Ectodermal cell (in vitro differentiated cells): Measurements from ENCODE around the gene GPR141.
A peak's percentile ranks its signal among the peaks of the same experiment; 100 is the strongest.
"Not testable (repeated sequence)": the region's sequence is repeated elsewhere in the genome, so short reads cannot be mapped to it uniquely, and the experiment has no call there.

ENCODE experiments used
- H3K27ac ChIP-seq: 2 replicates; pipeline ENCODE4 v1.7.0; 2013; ENCODE audit warnings: mild to moderate bottlenecking, low read depth, low read length; ENCODE audit not compliant: insufficient read depth, poor library complexity, severe bottlenecking
- H3K27me3 ChIP-seq: 2 replicates; pipeline ENCODE4 v1.7.0; 2013; ENCODE audit warnings: mild to moderate bottlenecking, low read length; ENCODE audit not compliant: insufficient read depth, control insufficient read depth, poor library complexity, severe bottlenecking
- H3K36me3 ChIP-seq: one replicate; pipeline ENCODE4 v1.7.0; 2013; ENCODE audit warnings: low read length; ENCODE audit not compliant: control insufficient read depth, insufficient read depth
- H3K4me1 ChIP-seq: one replicate; pipeline ENCODE4 v1.7.0; 2013; ENCODE audit warnings: low read length; ENCODE audit not compliant: control insufficient read depth, insufficient read depth
- H3K4me3 ChIP-seq: 2 replicates; pipeline ENCODE4 v1.7.0; 2013; ENCODE audit warnings: low read depth, low read length, control low read depth; ENCODE audit not compliant: insufficient read depth
- H3K9me3 ChIP-seq: 2 replicates; pipeline ENCODE4 v1.7.0; 2013; ENCODE audit warnings: mild to moderate bottlenecking, low read length, moderate library complexity; ENCODE audit not compliant: control insufficient read depth
- WGBS, 2 experiments: methylation state at CpG; one replicate each; pipeline ENCODE4 v1.1.7; 2013; ENCODE audit warnings: missing lambda C conversion rate in 2 of 2; 5-methylcytosine and 5-hydroxymethylcytosine counted together

Gene GPR141

DNA sequence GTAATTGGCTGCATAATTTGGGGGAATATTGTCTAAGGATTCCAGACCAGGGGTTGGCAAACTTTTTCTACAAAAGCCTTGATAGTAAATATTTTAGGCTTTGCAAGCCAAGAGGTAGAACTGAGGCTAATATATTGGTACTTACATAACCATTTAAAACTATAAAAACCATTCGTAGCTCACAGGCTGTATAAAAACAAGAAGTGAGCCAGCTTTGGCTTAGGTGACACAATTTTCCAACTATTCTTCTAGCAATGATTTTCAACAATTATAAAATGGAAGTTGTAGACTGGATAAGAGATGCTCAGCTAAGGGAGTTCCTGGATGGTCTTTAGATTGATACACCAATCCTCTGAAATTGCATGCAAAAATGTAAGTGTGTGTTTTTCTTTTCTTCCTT, 1.4 kb downstream of the GPR141 start:
- Histone ChIP-seq H3K27me3 (no peaks in the 10 kb centered on the region), H3K9me3 (no peaks in the 10 kb centered on the region), H3K36me3 (no peaks in the 10 kb centered on the region), H3K27ac (no peak overlapping the region), H3K4me3 (no peak overlapping the region), H3K4me1 (no peaks in the 10 kb centered on the region)
- 92 to 100% methylated on average over 1 of the region's 1 CpG for WGBS, 2 experiments

DNA sequence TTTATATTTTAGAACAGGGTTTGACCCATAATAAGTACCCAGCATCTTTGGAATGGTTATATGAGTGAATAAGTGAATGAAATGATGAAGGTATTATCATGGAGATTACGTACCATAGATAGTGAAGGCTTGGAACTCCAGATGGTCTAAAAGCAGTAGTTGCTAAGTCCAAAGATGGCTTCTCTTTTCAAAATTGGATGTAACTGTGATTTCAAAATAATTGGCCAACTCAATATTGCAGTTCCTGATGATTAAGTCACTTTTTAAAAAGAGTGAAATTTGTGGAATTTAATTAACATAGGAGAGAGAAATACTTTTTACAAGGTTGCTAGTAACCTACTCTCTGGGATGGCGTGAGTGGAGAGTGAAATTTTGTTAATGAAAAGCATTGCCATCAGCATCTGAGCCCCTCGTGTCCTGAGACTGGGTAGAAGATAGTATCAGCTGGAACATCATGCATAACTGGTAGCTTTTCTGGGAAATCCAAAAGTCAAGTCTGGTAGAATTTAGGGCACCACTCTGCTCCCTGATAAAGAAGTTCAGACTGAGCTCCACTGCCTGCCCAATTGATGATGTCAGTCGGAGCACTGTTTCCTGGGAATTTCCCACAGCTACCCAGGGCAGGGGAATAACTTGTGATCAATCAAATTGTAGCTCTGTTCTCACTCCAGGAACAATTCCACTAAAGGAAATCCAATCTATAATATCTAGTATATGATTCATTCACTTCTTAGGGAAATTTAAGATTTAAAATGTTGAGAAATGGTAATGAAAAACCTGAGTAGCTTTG, 3.2 kb downstream of the GPR141 start:
- H3K9me3 ChIP-seq = no peaks in the 10 kb centered on the region
- no peaks in the 10 kb centered on the region for H3K4me1 ChIP-seq
- no peaks in the 10 kb centered on the region for H3K36me3 ChIP-seq
- WGBS, 2 experiments = 95% methylated on average over 4 of the region's 4 CpGs
- H3K4me3 ChIP-seq = no peak overlapping the region
- no peak overlapping the region for H3K27ac ChIP-seq
- H3K27me3 ChIP-seq = no peaks in the 10 kb centered on the region

DNA sequence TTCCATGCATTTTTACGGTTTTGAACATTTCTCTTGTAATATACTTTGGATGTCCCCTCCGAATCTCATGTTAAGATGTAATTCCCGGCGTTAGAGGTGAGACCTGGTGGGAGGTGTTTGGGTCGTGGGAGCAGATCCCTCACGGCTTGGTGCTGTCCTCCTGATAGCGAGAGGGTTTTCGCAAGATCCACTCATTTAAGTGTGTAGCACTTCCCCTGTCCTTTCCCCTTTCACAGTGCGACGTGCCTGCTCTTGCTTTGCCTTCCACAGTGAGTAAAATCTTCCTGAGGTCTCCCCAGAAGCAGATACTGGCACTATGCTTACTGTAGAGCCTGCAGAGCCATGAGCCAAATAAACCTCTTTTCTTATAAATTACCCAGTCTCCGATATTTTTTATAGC, 6.6 kb downstream of the GPR141 start:
- Histone ChIP-seq H3K9me3 (no peaks in the 10 kb centered on the region), H3K4me1 (no peaks in the 10 kb centered on the region), H3K36me3 (no peaks in the 10 kb centered on the region), H3K4me3 (no peak overlapping the region), H3K27me3 (no peaks in the 10 kb centered on the region), H3K27ac (no peak overlapping the region)
- WGBS, 2 experiments = 90 to 92% methylated on average over 11 of the region's 11 CpGs

DNA sequence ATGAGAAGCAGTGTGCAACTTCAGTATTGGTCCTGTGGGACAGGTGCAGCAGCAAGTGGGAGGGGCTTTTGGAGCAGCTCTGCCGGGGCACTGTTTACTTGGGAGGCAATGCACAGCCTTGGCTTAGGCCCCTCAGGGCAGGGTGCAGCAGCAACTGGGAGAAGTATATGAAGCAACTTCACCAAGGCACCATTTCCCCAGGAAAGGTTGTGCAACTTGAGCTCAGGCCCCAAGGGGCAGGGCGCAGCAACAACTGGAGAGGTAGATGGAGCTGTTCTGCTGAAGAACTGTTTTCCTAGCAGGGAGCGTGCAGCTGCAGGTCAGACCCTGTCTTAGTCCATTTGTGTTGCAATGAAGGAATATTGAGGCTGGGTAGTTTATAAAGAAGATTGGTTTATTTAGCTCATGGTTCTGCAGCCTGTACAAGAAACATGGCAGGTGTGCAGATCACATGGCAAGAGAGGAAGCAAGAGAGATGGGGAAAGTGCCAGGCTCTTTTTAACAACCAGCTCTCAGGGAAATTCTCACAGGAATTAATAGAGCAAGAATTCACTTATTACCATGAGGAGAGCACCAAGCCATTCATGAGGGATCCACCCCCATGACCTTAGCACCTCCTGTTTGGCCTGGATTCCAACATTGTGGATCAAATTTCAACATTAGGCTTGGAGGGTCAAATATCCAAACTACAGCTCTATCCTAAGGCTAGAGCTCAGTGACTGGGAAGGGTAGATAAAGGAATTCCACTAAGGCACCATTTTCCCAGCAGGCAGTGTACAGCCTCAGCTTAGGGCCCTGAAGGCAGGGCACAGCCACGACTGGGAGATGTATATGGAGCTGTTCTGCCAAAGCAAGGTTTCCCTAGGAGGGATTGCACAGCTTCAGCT, 10.9 kb downstream of the GPR141 start:
- Histone ChIP-seq H3K27ac (peak overlapping the region; percentile 48), H3K4me3 (no peak overlapping the region), H3K36me3 (no peaks in the 10 kb centered on the region), H3K9me3 (no peaks in the 10 kb centered on the region), H3K27me3 (no peaks in the 10 kb centered on the region), H3K4me1 (no peaks in the 10 kb centered on the region)
- 88 to 90% methylated on average over 4 of the region's 4 CpGs for WGBS, 2 experiments

DNA sequence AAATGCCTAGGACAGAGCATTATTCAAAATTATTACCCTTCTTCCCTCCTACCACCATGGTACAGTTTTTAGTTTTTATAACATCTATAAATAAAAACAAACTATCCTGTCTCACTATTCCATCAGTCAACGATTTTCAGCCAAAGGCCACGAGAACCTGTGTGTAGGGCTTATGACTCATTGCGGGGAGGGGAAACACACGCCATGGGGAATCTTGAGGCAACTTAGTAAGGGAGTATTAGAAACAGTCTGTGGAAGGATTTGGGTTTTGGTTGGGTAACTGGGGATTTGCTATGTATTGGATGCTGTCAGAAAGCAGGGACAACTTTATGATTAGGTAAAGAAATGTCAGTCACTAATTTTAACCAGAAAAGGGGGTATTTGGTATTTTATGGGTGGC, 14.7 kb downstream of the GPR141 start:
- Histone ChIP-seq H3K4me1 (no peaks in the 10 kb centered on the region), H3K27me3 (no peaks in the 10 kb centered on the region), H3K36me3 (no peaks in the 10 kb centered on the region), H3K9me3 (no peaks in the 10 kb centered on the region), H3K27ac (no peak overlapping the region), H3K4me3 (no peak overlapping the region)
- 90 to 92% methylated on average over 4 of the region's 4 CpGs for WGBS, 2 experiments

DNA sequence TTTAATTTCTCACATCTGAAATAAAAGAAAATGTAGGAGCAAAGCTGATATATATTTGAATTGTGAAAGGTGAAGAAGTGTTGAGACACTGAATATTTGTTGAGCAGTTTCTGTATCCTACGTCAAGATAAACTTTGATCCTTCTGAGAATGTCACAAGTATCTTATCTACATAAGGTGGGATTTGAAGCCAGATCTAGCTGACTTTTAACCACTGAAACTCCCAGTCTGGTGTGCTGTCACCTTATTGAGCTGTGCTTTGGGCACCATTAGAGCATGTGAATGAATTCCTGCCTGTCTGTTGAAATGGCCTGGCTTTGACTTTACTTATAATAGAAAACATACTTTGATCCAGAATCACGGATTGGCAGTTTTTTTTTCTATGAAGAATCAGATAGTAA, 15.2 kb downstream of the GPR141 start:
- WGBS, 2 experiments = 91 to 96% methylated on average over 2 of the region's 2 CpGs
- H3K27ac ChIP-seq = no peak overlapping the region

DNA sequence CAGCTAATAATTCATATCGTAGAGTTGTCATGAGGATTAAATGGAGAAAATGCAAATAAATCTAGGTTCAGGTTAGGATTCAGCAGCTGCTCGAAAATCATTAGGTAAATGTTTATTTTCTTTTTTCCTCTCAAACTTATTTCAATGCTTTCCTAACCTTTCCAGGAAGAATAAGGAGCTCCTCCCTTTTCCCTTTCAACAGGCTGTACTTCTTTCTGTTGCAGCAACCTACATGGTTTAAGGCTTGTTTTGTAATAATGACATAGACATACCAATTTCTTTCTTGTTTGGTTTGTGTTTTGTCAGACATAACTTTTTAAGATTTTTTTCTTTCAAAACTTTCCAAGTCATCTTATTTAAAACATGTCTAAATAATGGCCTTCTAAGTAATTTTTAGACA, 18.2 kb downstream of the GPR141 start:
- H3K36me3 ChIP-seq = no peaks in the 10 kb centered on the region
- no peak overlapping the region for H3K27ac ChIP-seq
- H3K4me3 ChIP-seq = no peak overlapping the region
- WGBS, 2 experiments = 100% methylated on average over 1 to 2 of the region's 2 CpGs
- H3K4me1 ChIP-seq = no peaks in the 10 kb centered on the region
- H3K27me3 ChIP-seq = no peaks in the 10 kb centered on the region
- no peaks in the 10 kb centered on the region for H3K9me3 ChIP-seq

More for the DNA sequence above, 15.2 kb downstream of the GPR141 start:
- Histone ChIP-seq H3K4me3 (no peak overlapping the region), H3K9me3 (no peaks in the 10 kb centered on the region), H3K27me3 (no peaks in the 10 kb centered on the region), H3K36me3 (no peaks in the 10 kb centered on the region), H3K4me1 (no peaks in the 10 kb centered on the region)

DNA sequence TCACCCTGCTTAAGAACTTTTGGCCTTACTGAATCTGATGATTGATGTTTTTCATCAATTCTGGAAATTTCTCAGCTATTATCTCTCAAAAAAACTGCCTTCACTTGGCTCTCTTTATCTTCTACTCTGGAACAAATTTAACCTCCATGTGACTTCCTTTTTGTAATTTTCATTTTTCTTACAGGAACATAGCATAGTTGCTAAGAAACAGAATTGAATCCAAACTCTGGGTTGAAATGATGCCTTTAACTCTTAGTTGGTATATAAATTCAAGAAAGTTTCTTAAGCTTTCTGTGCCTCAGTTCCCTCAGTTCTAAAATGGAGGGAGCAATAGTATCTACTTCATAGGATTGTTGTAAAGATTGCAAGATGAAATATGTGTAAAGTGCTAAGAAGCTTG, 19.8 kb downstream of the GPR141 start:
- no peaks in the 10 kb centered on the region for H3K27me3 ChIP-seq
- no peak overlapping the region for H3K27ac ChIP-seq
- no peaks in the 10 kb centered on the region for H3K36me3 ChIP-seq
- H3K4me1 ChIP-seq = no peaks in the 10 kb centered on the region
- no peaks in the 10 kb centered on the region for H3K9me3 ChIP-seq
- no peak overlapping the region for H3K4me3 ChIP-seq

DNA sequence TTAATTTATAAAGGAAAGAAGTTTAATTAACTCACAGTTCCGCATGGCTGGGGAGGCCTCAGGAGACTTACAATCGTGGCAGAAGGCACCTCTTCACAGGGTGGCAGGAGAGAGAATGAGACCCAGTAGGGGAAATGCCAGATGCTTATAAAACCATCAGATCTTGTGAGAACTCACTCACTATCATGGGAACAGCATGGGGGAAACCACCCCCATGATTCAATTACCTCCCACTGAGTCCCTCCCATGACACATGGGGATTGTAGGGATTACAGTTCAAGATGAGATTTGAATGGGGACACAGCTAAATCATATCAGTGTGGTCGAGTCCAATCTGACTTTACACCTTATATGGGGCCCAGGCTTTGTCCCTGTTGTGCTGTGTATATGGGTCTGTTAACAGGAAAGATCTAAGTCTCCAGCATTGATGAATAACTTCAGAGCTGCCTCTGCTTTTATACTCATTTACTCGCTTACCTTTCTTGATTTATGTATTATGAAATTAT, 20.8 kb downstream of the GPR141 start:
- WGBS, 2 experiments = 60 to 66% methylated on average over 3 of the region's 4 CpGs
- not testable (repeated sequence) for H3K4me1 ChIP-seq, H3K4me3 ChIP-seq, H3K9me3 ChIP-seq, H3K36me3 ChIP-seq, H3K27me3 ChIP-seq, H3K27ac ChIP-seq

DNA sequence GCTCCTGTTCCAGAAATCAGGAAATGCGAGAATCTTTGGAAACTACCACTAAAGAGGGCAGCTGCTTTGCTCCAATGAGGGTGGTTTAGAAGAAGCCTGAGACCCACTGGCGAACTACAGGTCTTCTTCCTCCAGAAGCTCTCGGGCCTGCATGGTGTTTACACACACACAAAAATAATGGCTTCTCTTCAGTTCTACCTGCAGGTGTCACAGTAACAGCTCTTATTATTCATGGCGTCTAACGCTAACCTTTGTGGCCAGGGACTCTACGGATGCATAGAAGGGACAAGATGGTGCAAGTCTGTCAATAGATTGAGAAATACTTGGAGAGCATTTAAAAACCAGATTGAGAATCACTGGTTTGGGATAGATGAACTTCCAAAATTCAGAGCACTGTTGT, 22.4 kb downstream of the GPR141 start:
- Histone ChIP-seq H3K4me1 (no peaks in the 10 kb centered on the region), H3K9me3 (no peaks in the 10 kb centered on the region), H3K36me3 (no peaks in the 10 kb centered on the region), H3K27me3 (no peaks in the 10 kb centered on the region), H3K27ac (no peak overlapping the region), H3K4me3 (no peak overlapping the region)
- 92% methylated on average over 6 of the region's 6 CpGs for WGBS, 2 experiments
